ENCODE data around the gene FSTL1. TPM values are rescaled to one million over a fixed set of nuclear protein-coding genes. Genes with fewer than 3 reads are reported as not detected.

Gene FSTL1
- total and polyA plus RNA-seq, 8 donors: 7.3 to 131 (median 15.1) TPM

GRCh38 chr3:120473389-120473788, 22.6 kb upstream of the FSTL1 start:
- FAIRE-seq (no peak), ATAC-seq (no peak), DNase-seq (no peak)
- Histone ChIP-seq H3K27me3 (no peaks in the 10 kb centered on the region), H3K4me3 (no peak overlapping the region), H3K9me3 (no peaks in the 10 kb centered on the region), H3K4me1 (no peaks in the 10 kb centered on the region), H3K36me3 (no peaks in the 10 kb centered on the region), H3K27ac (no peak overlapping the region)
- WGBS, 2 donors: 60 to 64% methylated on average over 2 of the region's 2 CpGs
- intact Hi-C loops (cut with DNase I): no loop called here
- no peak for TF ChIP-seq CTCF (IDR thresholded peaks at IDR 0.05)

GRCh38 chr3:120472121-120472844, 21.5 kb upstream of the FSTL1 start:
- Histone ChIP-seq H3K27ac (no peak overlapping the region), H3K4me3 (no peak overlapping the region), H3K36me3 (no peaks in the 10 kb centered on the region), H3K9me3 (no peaks in the 10 kb centered on the region), H3K27me3 (no peaks in the 10 kb centered on the region), H3K4me1 (no peaks in the 10 kb centered on the region)
- intact Hi-C loops (cut with DNase I): no loop called here
- ATAC-seq (no peak), FAIRE-seq (no peak), DNase-seq (no peak)
- no peak for TF ChIP-seq CTCF (IDR thresholded peaks at IDR 0.05)
- WGBS, 2 donors: 79 to 84% methylated on average over 3 of the region's 3 CpGs

- Histone ChIP-seq H3K36me3 (no peaks in the 10 kb centered on the region), H3K27ac (no peak overlapping the region), H3K9me3 (no peaks in the 10 kb centered on the region), H3K4me3 (no peak overlapping the region), H3K4me1 (no peaks in the 10 kb centered on the region), H3K27me3 (no peaks in the 10 kb centered on the region)
- ATAC-seq: no peak
- no peak for DNase-seq
- intact Hi-C loops (cut with DNase I): no loop called here
- 72 to 73% methylated on average over 3 of the region's 3 CpGs for WGBS, 2 donors
- no peak for TF ChIP-seq CTCF (IDR thresholded peaks at IDR 0.05)
- no peak for FAIRE-seq
These were observed 20.9 kb upstream of the FSTL1 start for GRCh38 chr3:120471643-120472042.

GRCh38 chr3:120470870-120471269, 20.1 kb upstream of the FSTL1 start:
- Histone ChIP-seq H3K4me1 (no peaks in the 10 kb centered on the region), H3K4me3 (no peak overlapping the region), H3K27me3 (no peaks in the 10 kb centered on the region), H3K27ac (no peak overlapping the region), H3K36me3 (no peaks in the 10 kb centered on the region), H3K9me3 (no peaks in the 10 kb centered on the region)
- ATAC-seq (peak in 3 of 4 donors; percentile 36 to 76 (median 51)), DNase-seq (no peak), FAIRE-seq (peak; percentile 5)
- 25 to 31% methylated on average over 2 of the region's 2 CpGs for WGBS, 2 donors
- no peak for TF ChIP-seq CTCF (IDR thresholded peaks at IDR 0.05)
- intact Hi-C loops (cut with DNase I): no loop called here

- ATAC-seq: peak in 1 of 4 donors; percentile 27
- no peak for DNase-seq
- Histone ChIP-seq H3K4me3 (no peak overlapping the region), H3K4me1 (no peaks in the 10 kb centered on the region), H3K36me3 (no peaks in the 10 kb centered on the region), H3K27ac (no peak overlapping the region), H3K9me3 (no peaks in the 10 kb centered on the region), H3K27me3 (no peaks in the 10 kb centered on the region)
- 71% methylated on average over 4 of the region's 4 CpGs for WGBS, 2 donors
- intact Hi-C loops (cut with DNase I): no loop called here
- FAIRE-seq: no peak
- TF ChIP-seq CTCF (IDR thresholded peaks at IDR 0.05): no peak
These were observed 19.1 kb upstream of the FSTL1 start for GRCh38 chr3:120469882-120470301.
